Kidney epithelial cell (primary cell): ENCODE data around the gene IPO8. TPM values are rescaled to one million over a fixed set of nuclear protein-coding genes. Genes with fewer than 3 reads are reported as not detected.

Experiments used
- DNase-seq: peaks from one replicate; pipeline ENCODE4 v3.0.0-alpha.2; 2010; ENCODE audit warnings: low read depth
- H3K27me3 ChIP-seq: 2 replicates; pipeline ENCODE4 v1.6.0; 2011; ENCODE audit warnings: low read length; ENCODE audit not compliant: control insufficient read depth, insufficient read depth
- H3K36me3 ChIP-seq: 2 replicates; pipeline ENCODE4 v1.5.1; 2011; ENCODE audit warnings: low read length; ENCODE audit not compliant: control insufficient read depth, insufficient read depth
- H3K4me3 ChIP-seq: 2 replicates; pipeline ENCODE4 v1.5.1; 2011; ENCODE audit warnings: low read depth, mild to moderate bottlenecking, control low read depth, low read length
- CTCF ChIP-seq: IDR thresholded peaks from 2 replicates; pipeline ENCODE4 v1.5.1; 2011; ENCODE audit warnings: mild to moderate bottlenecking, moderate library complexity, low read length, control low read depth, inconsistent platforms; ENCODE audit not compliant: insufficient read depth, poor library complexity, severe bottlenecking
- total RNA-seq: library from RNA; depleted of rRNA; stranded (reverse); fragments of >200 nt; gene quantifications from 2 replicates; pipeline ENCODE4 v1.2.3, GENCODE V29; 2015

IPO8 gene
- total RNA-seq, 1 donor from 2014 or later = 26.2 TPM

- no peak for DNase-seq
- Histone ChIP-seq H3K4me3 (peak overlapping the region; percentile 75), H3K36me3 (no peaks in the 10 kb centered on the region), H3K27me3 (no peaks in the 10 kb centered on the region)
- no peak for TF ChIP-seq CTCF
These were observed 387 bp upstream of the IPO8 start for GRCh38 chr12:30696103-30696408.

GRCh38 chr12:30694412-30695198, 1.1 kb downstream of the IPO8 start:
- H3K27me3 ChIP-seq = no peaks in the 10 kb centered on the region
- TF ChIP-seq CTCF = peak; percentile 27
- H3K4me3 ChIP-seq = peak overlapping the region; percentile 75
- no peaks in the 10 kb centered on the region for H3K36me3 ChIP-seq
- DNase-seq = no peak

- H3K36me3 ChIP-seq = no peaks in the 10 kb centered on the region
- DNase-seq = no peak
- TF ChIP-seq CTCF = no peak
- H3K4me3 ChIP-seq = no peak overlapping the region
- no peaks in the 10 kb centered on the region for H3K27me3 ChIP-seq
These were observed 3.2 kb downstream of the IPO8 start for GRCh38 chr12:30692470-30692869.

- H3K4me3 ChIP-seq = no peak overlapping the region
- no peaks in the 10 kb centered on the region for H3K27me3 ChIP-seq
- TF ChIP-seq CTCF = no peak
- DNase-seq = peak; percentile 37
- H3K36me3 ChIP-seq = no peaks in the 10 kb centered on the region
These were observed 4.4 kb downstream of the IPO8 start for GRCh38 chr12:30691122-30691879.

GRCh38 chr12:30687265-30687986, 8.2 kb downstream of the IPO8 start:
- no peaks in the 10 kb centered on the region for H3K27me3 ChIP-seq
- no peak for TF ChIP-seq CTCF

More at GRCh38 chr12:30687265-30687986, 8.2 kb downstream of the IPO8 start:
- no peaks in the 10 kb centered on the region for H3K36me3 ChIP-seq
- DNase-seq = no peak
- no peak overlapping the region for H3K4me3 ChIP-seq
